ENCODE data around the gene PLAC9.
A peak's percentile ranks its signal among the peaks of the same experiment; 100 is the strongest.

PLAC9 gene

DNA sequence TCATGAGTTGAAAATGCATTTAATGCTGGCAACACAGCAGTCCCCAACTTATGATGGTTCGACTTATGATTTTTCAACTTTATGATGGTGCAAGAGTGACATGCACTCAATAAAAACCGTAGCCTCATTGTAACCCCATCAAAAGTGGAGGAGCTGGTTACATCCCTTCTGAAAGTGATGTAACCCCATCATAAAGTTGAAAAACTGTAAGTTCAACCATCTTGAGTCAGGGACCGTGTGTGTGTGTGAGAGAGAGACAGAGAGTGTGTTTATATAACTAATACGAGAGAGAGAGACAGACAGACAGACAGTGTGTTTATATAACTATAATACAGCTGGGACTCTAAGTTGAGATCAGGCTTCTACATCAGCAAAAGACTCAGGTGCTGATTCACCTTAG, 51.8 kb downstream of the PLAC9 start:
- no peak for DNase-seq (ENCODE audit: low read depth)

DNA sequence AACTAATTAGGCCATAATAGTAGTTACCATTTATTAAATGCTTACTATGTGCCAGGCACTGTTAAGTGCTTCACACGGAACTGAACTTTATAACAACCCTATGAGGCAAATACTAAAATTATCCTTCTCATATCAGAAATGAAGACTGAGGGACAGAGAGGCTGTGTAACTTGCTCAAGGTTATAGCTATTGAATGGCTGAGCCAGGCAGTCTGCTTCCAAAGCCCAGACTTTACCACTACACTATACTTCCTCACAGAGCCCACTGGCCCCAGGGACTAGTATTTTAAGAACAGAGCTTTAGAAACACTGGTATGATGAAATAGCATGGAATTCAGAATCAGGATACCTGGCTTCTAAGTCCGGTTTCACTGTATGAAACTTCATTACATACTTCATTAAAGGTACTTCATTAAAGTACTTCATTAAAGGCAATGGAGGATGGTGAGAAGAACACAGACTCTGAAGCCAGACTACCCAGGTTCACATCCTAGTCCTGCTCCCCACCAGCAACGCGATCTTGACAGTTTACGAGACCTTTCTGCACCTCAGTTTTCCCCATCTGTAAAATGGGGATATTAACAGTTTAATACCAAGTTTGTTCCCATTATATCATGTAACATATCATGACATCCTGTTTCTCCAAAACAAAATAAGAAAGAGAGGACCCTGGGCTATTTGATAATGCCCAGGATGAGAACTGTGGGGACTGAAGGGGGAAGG, 53.2 kb downstream of the PLAC9 start:
- DNase-seq (ENCODE audit: low read depth) = no peak

- DNase-seq (ENCODE audit: low read depth) = no peak
Measured at GRCh38 chr10:80186364-80187012, 54.0 kb downstream of the PLAC9 start.

GRCh38 chr10:80187060-80187459, 54.5 kb downstream of the PLAC9 start:
- no peak for DNase-seq (ENCODE audit: low read depth)

GRCh38 chr10:80187465-80188409, 55.2 kb downstream of the PLAC9 start:
- peak; percentile 83 for DNase-seq (ENCODE audit: low read depth)

DNA sequence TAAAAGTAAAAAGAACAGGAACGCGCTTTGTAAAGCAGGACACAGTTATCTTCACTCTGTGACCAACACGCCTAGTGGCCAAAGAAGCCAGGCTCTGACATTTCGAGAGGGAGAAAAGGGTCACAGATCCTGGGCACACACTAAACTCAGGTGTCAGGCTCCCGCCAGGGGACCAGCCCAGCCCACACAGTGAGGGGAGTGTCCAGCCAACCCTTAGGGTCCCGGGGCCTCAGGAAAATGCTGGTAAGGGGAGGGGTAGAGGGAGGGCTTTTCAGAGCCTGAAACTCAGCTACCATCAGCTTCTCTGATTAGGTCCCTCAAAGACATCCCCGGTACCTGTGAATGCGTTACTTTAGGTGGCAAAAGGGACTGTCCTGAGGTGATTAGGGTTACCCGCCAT, 56.2 kb downstream of the PLAC9 start:
- no peak for DNase-seq (ENCODE audit: low read depth)

GRCh38 chr10:80191589-80192270, 59.2 kb downstream of the PLAC9 start:
- DNase-seq (ENCODE audit: low read depth) = no peak

DNA sequence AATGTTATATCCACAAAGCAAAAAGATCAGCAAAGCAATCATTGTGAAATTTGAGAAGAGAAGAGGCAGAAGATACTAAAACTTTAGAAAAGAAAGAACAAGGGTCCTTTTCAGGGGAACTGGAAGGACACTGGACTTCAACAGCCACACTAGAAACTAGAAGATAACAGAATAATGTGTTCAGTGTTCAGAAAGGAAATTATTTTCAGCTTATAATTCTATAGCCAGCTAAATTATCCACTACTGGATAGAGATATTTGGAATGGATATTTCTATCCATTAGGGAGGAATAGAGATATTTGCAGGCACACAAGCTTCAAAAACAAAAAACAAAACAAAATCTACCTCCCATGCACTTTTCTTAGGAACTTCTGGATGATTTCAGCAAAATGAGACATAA, 60.0 kb downstream of the PLAC9 start:
- DNase-seq (ENCODE audit: low read depth) = no peak

- DNase-seq (ENCODE audit: low read depth) = no peak
Measured at GRCh38 chr10:80194373-80195045, 62.0 kb downstream of the PLAC9 start.
